Urinary bladder (tissue), 4 donors: Measurements from ENCODE around the gene C10orf71. TPM values are rescaled to one million over a fixed set of nuclear protein-coding genes. Genes with fewer than 3 reads are reported as not detected.

Experiments
- DNase-seq: peaks from one replicate; pipeline ENCODE4 v3.0.0-alpha.2; 2015; ENCODE audit errors: extremely low spot score
- H3K27ac ChIP-seq: one replicate; pipeline ENCODE4 v1.5.1; 2013; ENCODE audit warnings: low read depth, mild to moderate bottlenecking, moderate library complexity
- H3K36me3 ChIP-seq: one replicate; pipeline ENCODE4 v1.6.1; 2013; ENCODE audit warnings: mild to moderate bottlenecking, moderate library complexity; ENCODE audit not compliant: insufficient read depth
- H3K4me1 ChIP-seq: one replicate; pipeline ENCODE4 v1.6.1; 2013; ENCODE audit warnings: mild to moderate bottlenecking, moderate library complexity; ENCODE audit not compliant: insufficient read depth
- H3K4me3 ChIP-seq: one replicate; pipeline ENCODE4 v1.5.1; 2013; ENCODE audit warnings: low read depth, low read length
- WGBS: extraction: QIAGEN DNeasy Blood & Tissue Kit; methylation state at CpG from one replicate; pipeline ENCODE4 v1.1.7; 2013; 5-methylcytosine and 5-hydroxymethylcytosine counted together
- polyA plus RNA-seq: library from polyadenylated mRNA; stranded (reverse); fragments of 200-250 nt; gene quantifications from one replicate; pipeline ENCODE4 v1.2.3, GENCODE V29; 2013
- total RNA-seq: library from RNA; depleted of rRNA; stranded (reverse); fragments of >200 nt; gene quantifications from one replicate; pipeline ENCODE4 v1.2.3, GENCODE V29; 2014
- donor health status: healthy with polysubstance abuse.
- donor health status: healthy.

Gene C10orf71
- total and polyA plus RNA-seq, 2 donors, result 0.37 TPM; not detected in 1

DNA sequence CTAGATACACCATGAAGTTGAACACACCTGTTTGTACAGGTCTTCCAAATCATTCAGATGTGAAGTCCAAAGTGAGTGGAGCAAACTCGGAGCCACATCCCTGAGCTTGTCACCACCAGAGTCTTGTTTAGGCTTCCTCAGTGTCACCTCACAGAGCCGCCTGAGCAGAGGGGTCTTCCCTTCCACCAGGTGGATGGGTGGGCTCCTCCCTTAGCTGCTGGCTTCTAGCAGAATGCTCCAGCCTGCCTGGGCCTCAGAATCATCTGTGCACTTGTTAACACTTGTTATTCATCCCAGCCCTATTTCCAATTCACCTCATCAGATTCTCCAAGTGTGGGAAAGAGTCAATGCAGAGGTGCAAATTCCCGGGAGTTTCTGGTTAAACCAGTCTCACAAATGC is 32.5 kb downstream of the C10orf71 start:
- Histone ChIP-seq H3K27ac (no peak overlapping the region), H3K4me1 (no peaks in the 10 kb centered on the region), H3K36me3 (no peaks in the 10 kb centered on the region), H3K4me3 (no peak overlapping the region)
- WGBS, result 74% methylated on average over 3 of the region's 3 CpGs
- no peak for DNase-seq

DNA sequence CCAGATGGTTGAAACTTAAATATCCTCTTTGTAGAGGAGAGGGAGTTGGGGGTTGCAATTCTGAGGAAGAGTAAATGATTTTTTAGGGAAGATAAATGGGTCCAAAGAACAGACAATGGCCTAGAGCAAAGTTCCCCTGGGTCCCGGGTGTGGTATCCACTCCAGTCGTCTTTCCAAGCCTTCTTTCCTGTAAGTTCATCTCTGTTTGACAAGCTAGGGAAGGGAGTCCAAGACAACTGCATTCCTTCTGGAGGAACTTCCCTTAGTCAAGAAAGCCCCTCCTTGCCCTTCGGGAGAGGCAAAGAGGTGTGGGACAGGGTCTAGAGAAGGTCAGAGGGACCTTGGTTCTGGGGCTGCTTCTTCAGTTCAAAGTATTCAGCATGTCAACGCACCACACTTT is 33.4 kb downstream of the C10orf71 start:
- Histone ChIP-seq H3K4me1 (no peaks in the 10 kb centered on the region), H3K4me3 (no peak overlapping the region), H3K27ac (no peak overlapping the region), H3K36me3 (no peaks in the 10 kb centered on the region)
- no peak for DNase-seq
- 79% methylated on average over 4 of the region's 4 CpGs for WGBS

DNA sequence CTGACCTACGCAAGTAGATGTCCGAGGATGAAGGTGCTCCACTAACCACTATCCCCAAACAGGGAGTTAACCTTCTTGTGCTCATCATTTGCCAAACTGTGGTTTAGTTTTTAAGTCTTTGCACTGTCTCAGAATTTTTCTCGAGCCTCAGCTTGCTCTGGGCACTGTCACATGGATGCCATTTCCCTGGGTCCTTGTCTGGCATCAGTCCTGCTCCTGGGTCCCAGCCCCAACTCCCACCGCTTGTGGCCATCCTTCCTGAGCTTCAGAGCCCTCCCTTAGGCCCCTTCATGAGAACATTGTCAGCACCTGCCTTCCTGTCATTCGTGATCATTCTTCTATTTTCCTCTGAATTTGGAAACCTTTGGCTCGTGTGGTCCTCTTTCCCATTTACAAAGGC is 33.8 kb downstream of the C10orf71 start:
- DNase-seq, result no peak
- H3K4me1 ChIP-seq, result no peaks in the 10 kb centered on the region
- WGBS, result 86% methylated on average over 6 of the region's 6 CpGs

DNA sequence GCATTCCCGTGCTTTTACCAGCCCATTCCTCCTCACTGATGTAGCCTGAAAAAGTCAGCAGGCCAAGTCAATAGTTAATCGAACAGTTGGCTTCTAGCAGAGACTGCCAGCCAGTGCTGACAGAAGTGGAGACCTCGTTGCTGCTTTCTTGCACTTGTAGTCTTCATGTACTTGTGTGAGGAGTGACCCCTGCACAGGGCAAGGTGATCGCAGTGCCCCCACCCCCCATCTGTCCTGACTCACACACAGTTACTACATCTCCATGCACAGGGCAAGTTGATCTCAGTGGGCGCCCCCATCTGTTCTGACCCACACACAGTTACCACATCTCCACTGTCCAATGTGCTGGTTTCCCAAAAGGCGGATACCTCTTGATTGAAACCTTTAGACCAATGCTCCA is 34.2 kb downstream of the C10orf71 start:
- Histone ChIP-seq H3K4me1 (no peaks in the 10 kb centered on the region), H3K4me3 (no peak overlapping the region), H3K36me3 (no peaks in the 10 kb centered on the region), H3K27ac (no peak overlapping the region)
- DNase-seq, result no peak
- WGBS, result 87% methylated on average over 6 of the region's 6 CpGs

More for the DNA sequence above, 33.8 kb downstream of the C10orf71 start:
- Histone ChIP-seq H3K27ac (no peak overlapping the region), H3K36me3 (no peaks in the 10 kb centered on the region), H3K4me3 (no peak overlapping the region)

DNA sequence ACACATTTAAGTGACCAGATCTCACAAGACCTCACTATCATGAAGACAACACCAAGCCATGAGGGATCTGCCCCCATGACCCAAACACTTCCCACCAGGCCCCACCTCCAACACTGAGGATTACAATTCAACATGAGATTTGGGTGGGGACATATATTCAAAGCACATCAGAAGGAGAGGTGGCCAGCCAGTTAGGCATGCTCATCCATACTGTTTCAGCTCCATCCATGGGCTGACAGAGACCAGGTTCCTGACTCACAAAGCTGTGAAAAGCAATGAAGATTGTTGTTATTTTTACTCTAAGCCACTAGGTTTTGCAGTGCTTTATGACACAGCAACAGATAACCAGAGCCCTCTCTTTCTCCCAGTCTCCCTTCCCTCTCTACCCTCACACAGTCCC is 36.0 kb downstream of the C10orf71 start:
- DNase-seq, result no peak
- H3K27ac ChIP-seq, result no peak overlapping the region
- H3K4me3 ChIP-seq, result no peak overlapping the region
- H3K4me1 ChIP-seq, result no peaks in the 10 kb centered on the region
- no peaks in the 10 kb centered on the region for H3K36me3 ChIP-seq

DNA sequence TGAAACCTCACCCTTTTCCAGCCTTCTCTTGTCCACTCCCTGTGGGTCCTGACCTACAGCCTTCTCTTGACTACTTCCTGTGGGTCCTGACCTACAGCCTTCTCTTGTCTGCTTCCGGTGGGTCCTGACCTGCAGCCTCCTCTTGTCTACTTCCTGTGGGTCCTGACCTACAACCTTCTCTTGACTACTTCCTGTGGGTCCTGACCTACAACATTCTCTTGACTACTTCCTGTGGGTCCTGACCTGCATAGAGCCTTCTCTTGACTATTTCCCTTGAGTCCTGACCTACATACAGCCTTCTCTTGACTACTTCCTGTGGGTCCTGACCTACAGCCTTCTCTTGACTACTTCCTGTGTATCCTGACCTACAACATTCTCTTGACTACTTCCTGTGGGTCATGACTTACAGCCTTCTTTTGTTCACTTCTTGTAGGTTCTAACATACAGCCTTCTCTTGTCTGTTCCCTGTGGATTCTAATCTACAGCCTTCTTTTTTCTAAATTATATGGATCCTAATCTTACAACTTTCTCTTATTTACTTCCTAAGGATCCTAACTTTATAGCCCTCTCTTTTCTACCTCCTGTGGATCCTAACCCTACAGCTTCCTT is 36.5 kb downstream of the C10orf71 start:
- no peak overlapping the region for H3K27ac ChIP-seq
- WGBS, result 71% methylated on average over 1 of the region's 1 CpG

DNA sequence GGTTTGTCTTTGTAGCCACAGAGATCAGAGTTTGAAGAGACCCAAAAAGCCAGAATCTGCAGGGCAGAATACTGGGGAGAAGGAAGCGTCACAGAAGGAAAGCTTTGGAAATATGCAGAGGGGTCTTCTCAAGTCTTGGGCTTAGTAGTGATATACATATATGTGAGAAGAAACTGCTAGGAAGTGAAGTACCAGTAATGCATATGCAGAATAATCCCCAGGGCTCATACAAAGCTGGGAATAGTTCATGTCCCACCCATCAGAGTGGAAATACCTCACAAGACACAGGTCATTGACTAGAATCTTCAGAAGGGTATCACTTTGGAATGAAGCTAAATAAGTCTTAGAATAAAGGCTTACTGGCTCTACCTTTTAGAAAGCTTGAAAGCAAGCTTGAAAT is 39.6 kb downstream of the C10orf71 start:
- no peak overlapping the region for H3K4me3 ChIP-seq
- 78% methylated on average over 1 of the region's 1 CpG for WGBS
- no peak for DNase-seq
- no peaks in the 10 kb centered on the region for H3K36me3 ChIP-seq
- H3K27ac ChIP-seq, result no peak overlapping the region
- no peaks in the 10 kb centered on the region for H3K4me1 ChIP-seq

More for the DNA sequence above, 36.5 kb downstream of the C10orf71 start:
- Histone ChIP-seq H3K4me1 (no peaks in the 10 kb centered on the region), H3K36me3 (no peaks in the 10 kb centered on the region), H3K4me3 (no peak overlapping the region)
- DNase-seq, result no peak

DNA sequence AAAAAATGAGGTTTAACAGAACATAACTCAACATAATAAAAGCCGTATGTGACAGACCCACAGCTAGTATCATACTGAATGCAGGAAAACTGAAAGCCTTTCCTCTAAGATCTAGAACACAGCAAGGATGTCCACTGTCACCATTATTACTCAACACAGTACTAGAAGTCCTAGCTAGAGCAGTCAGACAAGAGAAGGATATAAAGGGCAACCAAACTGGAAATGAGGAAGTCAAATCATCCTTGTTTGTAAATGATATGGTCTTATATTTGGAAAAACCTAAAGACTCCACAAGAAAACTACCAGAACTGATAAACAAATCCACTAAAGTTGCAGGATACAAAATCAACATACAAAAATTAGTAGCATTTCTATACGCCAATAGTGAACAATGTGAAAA is 45.9 kb downstream of the C10orf71 start:
- DNase-seq, result no peak
- Histone ChIP-seq H3K4me3 (no peak overlapping the region), H3K36me3 (no peaks in the 10 kb centered on the region), H3K27ac (no peak overlapping the region), H3K4me1 (no peaks in the 10 kb centered on the region)
- 94% methylated on average over 2 of the region's 2 CpGs for WGBS

DNA sequence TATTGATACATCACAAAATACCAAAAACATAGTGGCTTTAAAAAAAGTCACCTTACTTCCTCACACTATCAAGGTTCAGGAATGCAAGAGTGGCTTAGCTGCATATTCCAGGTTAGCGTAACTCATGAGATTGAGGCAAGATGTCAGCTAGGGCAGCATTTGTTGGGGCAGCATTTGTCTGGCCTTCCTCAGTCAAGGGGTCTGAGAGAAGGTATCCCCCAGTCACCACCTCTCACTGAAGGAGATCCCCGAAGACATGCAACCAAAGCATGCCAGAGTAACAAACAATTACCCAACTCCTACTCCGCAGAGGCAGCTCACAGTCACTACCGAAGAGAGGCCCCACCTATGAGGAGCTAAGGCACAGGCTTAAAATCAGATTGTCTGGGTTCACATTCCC is 48.4 kb downstream of the C10orf71 start:
- no peak overlapping the region for H3K27ac ChIP-seq
- no peaks in the 10 kb centered on the region for H3K4me1 ChIP-seq
- DNase-seq, result no peak
- H3K36me3 ChIP-seq, result no peaks in the 10 kb centered on the region
- 92% methylated on average over 4 of the region's 4 CpGs for WGBS
- no peak overlapping the region for H3K4me3 ChIP-seq

DNA sequence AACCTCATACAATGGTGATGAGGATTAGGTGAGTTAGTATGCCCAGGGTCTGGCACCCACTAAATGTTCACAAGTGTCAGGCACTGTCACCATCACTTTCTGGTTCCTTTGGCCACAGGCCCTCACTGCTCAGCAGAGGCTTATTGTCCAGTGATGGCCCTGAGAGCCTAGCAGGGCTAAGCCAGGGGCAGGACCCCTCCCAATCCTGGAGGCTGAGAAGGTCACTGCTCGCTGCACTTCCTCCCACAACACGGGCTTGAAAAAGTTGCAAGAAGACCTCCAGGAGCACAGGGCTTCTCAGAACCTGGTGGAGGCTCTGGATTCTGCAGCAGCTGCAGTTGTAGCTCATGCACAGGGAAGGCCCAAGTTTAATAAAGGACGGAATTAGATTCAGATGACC is 48.9 kb downstream of the C10orf71 start:
- Histone ChIP-seq H3K27ac (no peak overlapping the region), H3K4me1 (no peaks in the 10 kb centered on the region), H3K36me3 (no peaks in the 10 kb centered on the region), H3K4me3 (no peak overlapping the region)
- WGBS, result 77% methylated on average over 3 of the region's 3 CpGs
- no peak for DNase-seq

DNA sequence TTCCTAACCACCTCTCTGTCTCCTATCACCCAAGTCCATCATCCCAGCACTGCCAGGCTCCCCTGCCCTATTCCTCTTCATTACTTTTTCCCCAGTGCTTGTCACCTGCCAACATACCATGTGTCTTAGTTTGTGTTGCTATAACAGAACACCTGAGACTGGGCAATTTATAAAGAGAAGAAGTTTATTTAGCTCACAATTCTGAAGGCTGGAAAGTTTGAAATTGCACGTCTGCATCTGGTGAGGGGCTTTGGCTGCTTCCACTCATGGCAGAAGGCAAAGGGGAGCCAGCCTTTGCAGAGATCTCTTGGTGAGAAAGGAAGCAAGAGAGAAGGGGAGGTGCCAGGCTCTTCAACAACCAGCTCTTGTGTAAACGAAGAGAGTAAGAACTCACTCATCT is 49.6 kb downstream of the C10orf71 start:
- no peaks in the 10 kb centered on the region for H3K36me3 ChIP-seq
- H3K4me1 ChIP-seq, result no peaks in the 10 kb centered on the region
- 68% methylated on average over 2 of the region's 2 CpGs for WGBS
- no peak overlapping the region for H3K4me3 ChIP-seq
- H3K27ac ChIP-seq, result no peak overlapping the region
- no peak for DNase-seq

DNA sequence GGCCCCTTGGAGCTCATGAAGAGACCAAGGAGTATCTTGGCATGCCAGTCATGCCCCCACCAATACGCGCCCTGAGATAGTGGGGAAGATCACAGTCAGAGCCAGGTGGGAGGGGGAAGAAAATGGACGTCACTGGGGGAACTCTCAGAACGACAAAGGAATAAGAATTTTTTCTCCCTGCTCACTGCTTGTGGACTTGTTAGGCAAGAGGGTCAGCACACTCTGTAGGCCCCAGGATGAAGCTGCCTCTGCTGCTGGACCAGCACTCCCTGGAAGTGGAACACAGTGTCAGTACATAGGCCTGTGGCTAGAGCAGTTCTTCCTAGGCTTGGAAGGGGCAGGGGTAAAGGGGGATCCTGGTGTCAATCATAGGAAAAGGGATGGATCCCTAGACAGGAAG is 50.4 kb downstream of the C10orf71 start:
- no peak for DNase-seq
- H3K36me3 ChIP-seq, result no peaks in the 10 kb centered on the region
- no peaks in the 10 kb centered on the region for H3K4me1 ChIP-seq
- no peak overlapping the region for H3K27ac ChIP-seq
- WGBS, result 91% methylated on average over 4 of the region's 4 CpGs
- H3K4me3 ChIP-seq, result no peak overlapping the region

DNA sequence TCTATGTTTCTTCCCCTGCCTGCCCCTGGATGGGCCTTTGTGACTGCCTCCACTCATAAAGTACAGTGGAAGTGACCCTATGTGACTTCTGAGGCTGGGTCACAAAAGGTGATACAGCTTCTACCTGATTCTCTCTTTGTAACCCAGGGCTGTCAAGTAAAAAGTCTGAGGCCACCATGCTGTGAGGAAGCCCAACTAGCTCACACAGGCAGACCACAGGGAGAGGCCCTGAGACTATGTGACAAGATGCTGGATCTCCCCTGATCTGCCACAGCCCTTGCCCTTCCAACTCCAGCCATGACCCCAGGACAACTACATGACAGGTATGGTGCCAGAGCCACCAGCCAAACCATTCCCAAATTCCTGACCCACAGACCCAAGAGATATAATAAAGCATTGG is 51.2 kb downstream of the C10orf71 start:
- no peak overlapping the region for H3K4me3 ChIP-seq
- H3K36me3 ChIP-seq, result no peaks in the 10 kb centered on the region
- DNase-seq, result no peak
- no peaks in the 10 kb centered on the region for H3K4me1 ChIP-seq
- no peak overlapping the region for H3K27ac ChIP-seq

DNA sequence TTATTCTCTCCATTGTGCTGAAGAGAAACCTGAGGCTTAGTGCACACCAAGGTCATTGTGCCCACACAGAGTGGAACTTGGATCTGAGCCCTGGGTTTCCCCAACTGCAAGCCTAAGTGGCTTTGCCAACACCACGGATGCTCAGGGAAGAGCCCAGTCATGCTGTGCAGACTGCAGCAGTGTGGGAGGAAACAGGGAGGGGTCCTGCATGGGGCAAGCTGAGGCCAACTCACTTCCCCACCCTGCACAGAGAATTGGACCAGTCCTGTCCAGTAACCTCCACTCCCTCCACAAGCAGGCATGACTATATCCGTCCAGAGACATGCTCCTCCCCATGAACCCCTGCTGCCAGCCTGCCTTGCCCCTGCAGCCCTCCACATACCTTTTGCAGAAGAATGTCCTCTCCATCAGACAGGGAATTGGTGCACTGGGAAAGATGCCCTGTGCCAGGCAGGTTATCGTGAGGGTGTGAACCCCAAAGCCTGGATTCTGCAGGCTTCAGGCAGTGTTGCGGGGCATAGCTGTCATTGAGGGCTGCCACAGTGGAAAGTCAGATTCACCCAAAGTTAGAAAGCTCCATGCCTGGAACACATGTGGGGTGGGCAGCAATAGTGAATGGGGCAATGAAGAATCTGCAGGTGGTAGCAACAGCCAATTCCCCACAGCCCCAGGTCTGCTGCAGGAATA is 52.0 kb downstream of the C10orf71 start:
- DNase-seq, result no peak
- Histone ChIP-seq H3K4me3 (no peak overlapping the region), H3K36me3 (no peaks in the 10 kb centered on the region), H3K27ac (no peak overlapping the region), H3K4me1 (no peaks in the 10 kb centered on the region)
- 77% methylated on average over 4 of the region's 4 CpGs for WGBS
